Measurements from ENCODE around the gene UPF1. TPM values are rescaled to one million over a fixed set of nuclear protein-coding genes. Genes with fewer than 3 reads are reported as not detected.

The UPF1 gene
- total RNA-seq, 1 donor from 2014 or later, result 57.8 TPM

DNA sequence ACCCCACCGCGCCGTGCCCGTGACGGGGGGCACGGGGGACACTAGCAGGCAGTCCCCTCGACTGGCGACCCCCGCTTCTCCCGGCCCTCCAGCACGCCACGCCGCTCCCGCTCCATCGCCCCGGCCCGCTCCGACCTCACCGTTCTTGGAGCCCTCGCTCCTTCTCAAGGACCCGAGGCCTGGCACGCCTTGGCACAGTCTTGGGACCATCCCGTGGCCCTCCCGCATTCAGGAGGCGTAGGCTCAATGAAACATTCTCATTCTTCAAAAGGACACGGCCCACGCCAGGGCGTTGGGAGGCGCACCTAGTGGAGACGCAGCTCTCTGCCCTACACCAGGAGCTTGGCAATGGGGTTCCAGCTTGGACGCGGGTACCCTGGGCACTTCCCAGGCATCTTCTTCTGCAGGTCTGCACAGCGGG is 64.7 kb downstream of the UPF1 start:
- Mint-ChIP-seq H3K4me1 (ENCODE audit: low read depth, unreplicated experiment) (peaks cover 2% of the 10 kb centered on the region), H3K27me3 (ENCODE audit: low read depth, unreplicated experiment) (no peaks in the 10 kb centered on the region), H3K9me3 (ENCODE audit: unreplicated experiment) (no peaks in the 10 kb centered on the region), H3K4me3 (ENCODE audit: unreplicated experiment) (peak overlapping the region; percentile 83), H3K36me3 (ENCODE audit: low read depth, unreplicated experiment) (peaks cover 9% of the 10 kb centered on the region), H3K27ac (ENCODE audit: unreplicated experiment) (no peak overlapping the region)
- H2AFZ ChIP-seq (ENCODE audit: low read depth, low read length), result peak overlapping the region; percentile 34
- peaks cover 9% of the 10 kb centered on the region for H3K4me1 ChIP-seq (ENCODE audit: insufficient read depth, low read length)
- DNase-seq (ENCODE audit: low read depth) (no peak), FAIRE-seq (no peak)
- no peak overlapping the region for H3K4me3 ChIP-seq (ENCODE audit: insufficient read depth, low read depth, low read length)
- peaks cover 7% of the 10 kb centered on the region for H3K27me3 ChIP-seq (ENCODE audit: insufficient read depth, low read length)
- no peak overlapping the region for H3K27ac ChIP-seq (ENCODE audit: low read depth, low read length)
- no peaks in the 10 kb centered on the region for H3K9me3 ChIP-seq (ENCODE audit: insufficient read depth, low read depth, low read length)
- H4K20me1 ChIP-seq (ENCODE audit: insufficient read depth, low read length), result peaks cover 47% of the 10 kb centered on the region
- H3K79me2 ChIP-seq (ENCODE audit: insufficient read depth, low read length), result no peaks in the 10 kb centered on the region
- no peaks in the 10 kb centered on the region for H3K36me3 ChIP-seq (ENCODE audit: insufficient read depth, low read length)
- no peak overlapping the region for H3K9ac ChIP-seq (ENCODE audit: low read length)
- TF ChIP-seq EZH2 (IDR thresholded peaks at IDR 0.05; ENCODE audit: insufficient read depth, low read length), result no peak
- TF ChIP-seq, protein P1, sequence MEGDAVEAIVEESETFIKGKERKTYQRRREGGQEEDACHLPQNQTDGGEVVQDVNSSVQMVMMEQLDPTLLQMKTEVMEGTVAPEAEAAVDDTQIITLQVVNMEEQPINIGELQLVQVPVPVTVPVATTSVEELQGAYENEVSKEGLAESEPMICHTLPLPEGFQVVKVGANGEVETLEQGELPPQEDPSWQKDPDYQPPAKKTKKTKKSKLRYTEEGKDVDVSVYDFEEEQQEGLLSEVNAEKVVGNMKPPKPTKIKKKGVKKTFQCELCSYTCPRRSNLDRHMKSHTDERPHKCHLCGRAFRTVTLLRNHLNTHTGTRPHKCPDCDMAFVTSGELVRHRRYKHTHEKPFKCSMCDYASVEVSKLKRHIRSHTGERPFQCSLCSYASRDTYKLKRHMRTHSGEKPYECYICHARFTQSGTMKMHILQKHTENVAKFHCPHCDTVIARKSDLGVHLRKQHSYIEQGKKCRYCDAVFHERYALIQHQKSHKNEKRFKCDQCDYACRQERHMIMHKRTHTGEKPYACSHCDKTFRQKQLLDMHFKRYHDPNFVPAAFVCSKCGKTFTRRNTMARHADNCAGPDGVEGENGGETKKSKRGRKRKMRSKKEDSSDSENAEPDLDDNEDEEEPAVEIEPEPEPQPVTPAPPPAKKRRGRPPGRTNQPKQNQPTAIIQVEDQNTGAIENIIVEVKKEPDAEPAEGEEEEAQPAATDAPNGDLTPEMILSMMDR (IDR thresholded peaks at IDR 0.05; ENCODE audit: insufficient read depth, low read depth, low read length), result no peak
- H3K4me2 ChIP-seq (ENCODE audit: low read length), result peak overlapping the region; percentile 83

DNA sequence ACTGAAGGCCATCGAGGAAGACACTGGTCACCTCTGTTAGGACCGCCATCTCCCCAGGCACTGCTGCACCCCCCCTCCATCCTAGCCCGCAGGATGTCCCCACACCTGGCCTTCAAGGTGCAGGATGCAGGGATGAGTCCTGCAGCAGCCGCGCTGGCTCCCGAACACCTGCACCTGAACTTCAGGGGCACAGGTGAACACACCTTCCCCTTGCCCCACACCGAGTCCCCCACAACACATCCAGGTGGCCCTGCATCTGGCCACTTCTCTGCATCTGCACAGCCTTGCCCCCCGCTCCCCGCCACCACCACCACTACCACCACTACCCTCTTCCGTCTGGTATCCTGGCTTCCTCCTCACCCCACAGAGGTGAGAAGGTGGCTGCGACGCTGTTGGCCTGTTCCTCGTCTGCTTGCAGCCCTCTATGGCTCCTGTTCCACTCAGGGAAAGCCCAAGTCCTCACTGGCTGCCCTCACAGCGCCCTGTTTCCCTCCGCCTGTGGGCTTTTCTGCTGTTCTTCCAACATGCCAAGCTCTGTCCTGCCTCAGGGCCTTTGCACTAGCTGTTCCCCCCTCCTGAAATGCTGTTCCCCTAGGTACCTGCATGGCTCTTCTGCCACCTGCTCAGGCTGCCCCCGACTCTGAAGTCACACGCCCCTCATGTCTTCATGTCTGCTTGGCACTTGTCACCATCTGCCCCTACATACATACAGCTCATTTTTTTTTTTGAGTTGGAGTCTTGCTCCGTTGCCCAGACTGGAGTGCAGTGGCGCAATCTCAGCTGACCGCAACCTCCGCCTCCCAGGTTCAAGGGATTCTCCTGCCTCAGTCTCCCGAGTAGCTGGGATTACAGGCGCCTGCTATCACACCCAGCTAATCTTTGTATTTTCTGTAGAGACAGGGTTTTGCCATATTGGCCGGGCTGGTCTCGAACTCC is 65.6 kb downstream of the UPF1 start:
- Histone ChIP-seq H3K9me3 (ENCODE audit: insufficient read depth, low read depth, low read length) (no peaks in the 10 kb centered on the region), H4K20me1 (ENCODE audit: insufficient read depth, low read length) (peaks cover 47% of the 10 kb centered on the region), H3K9ac (ENCODE audit: low read length) (no peak overlapping the region), H3K36me3 (ENCODE audit: insufficient read depth, low read length) (no peaks in the 10 kb centered on the region), H3K27ac (ENCODE audit: low read depth, low read length) (no peak overlapping the region), H2AFZ (ENCODE audit: low read depth, low read length) (no peak overlapping the region), H3K4me3 (ENCODE audit: insufficient read depth, low read depth, low read length) (no peak overlapping the region), H3K4me2 (ENCODE audit: low read length) (no peak overlapping the region), H3K4me1 (ENCODE audit: insufficient read depth, low read length) (peaks cover 9% of the 10 kb centered on the region), H3K79me2 (ENCODE audit: insufficient read depth, low read length) (no peaks in the 10 kb centered on the region), H3K27me3 (ENCODE audit: insufficient read depth, low read length) (peaks cover 7% of the 10 kb centered on the region)
- peaks cover 2% of the 10 kb centered on the region for H3K4me1 Mint-ChIP-seq (ENCODE audit: low read depth, unreplicated experiment)
- no peak for FAIRE-seq
- peak overlapping the region; percentile 83 for H3K4me3 Mint-ChIP-seq (ENCODE audit: unreplicated experiment)
- peaks cover 12% of the 10 kb centered on the region for H3K36me3 Mint-ChIP-seq (ENCODE audit: low read depth, unreplicated experiment)
- no peak for DNase-seq (ENCODE audit: low read depth)
- H3K27me3 Mint-ChIP-seq (ENCODE audit: low read depth, unreplicated experiment), result no peaks in the 10 kb centered on the region
- no peaks in the 10 kb centered on the region for H3K9me3 Mint-ChIP-seq (ENCODE audit: unreplicated experiment)
- no peak overlapping the region for H3K27ac Mint-ChIP-seq (ENCODE audit: unreplicated experiment)
- TF ChIP-seq, protein P1 (IDR thresholded peaks at IDR 0.05; ENCODE audit: insufficient read depth, low read depth, low read length), result no peak
- TF ChIP-seq EZH2 (IDR thresholded peaks at IDR 0.05; ENCODE audit: insufficient read depth, low read length), result no peak

Measured in astrocyte (in vitro differentiated cells and primary cell).